Hippocampal formation (tissue), 2 donors: ENCODE data around the gene PLEKHA1.
A peak's percentile ranks its signal among the peaks of the same experiment; 100 is the strongest.

Source experiments
- DNase-seq, 2 donors: peaks; one replicate each; lab custom pipeline; 2025; lab: John Stamatoyannopoulos, UW

Gene PLEKHA1

GRCh38 chr10:122461367-122461728 lies 86.8 kb downstream of the PLEKHA1 start, which contains the start of gene HTRA1:
HTRA1 (plus strand) TSS chr10:122461553; CDS start chr10:122461653, 100 bp downstream.
- DNase-seq: peak; percentile 82 to 91

DNA sequence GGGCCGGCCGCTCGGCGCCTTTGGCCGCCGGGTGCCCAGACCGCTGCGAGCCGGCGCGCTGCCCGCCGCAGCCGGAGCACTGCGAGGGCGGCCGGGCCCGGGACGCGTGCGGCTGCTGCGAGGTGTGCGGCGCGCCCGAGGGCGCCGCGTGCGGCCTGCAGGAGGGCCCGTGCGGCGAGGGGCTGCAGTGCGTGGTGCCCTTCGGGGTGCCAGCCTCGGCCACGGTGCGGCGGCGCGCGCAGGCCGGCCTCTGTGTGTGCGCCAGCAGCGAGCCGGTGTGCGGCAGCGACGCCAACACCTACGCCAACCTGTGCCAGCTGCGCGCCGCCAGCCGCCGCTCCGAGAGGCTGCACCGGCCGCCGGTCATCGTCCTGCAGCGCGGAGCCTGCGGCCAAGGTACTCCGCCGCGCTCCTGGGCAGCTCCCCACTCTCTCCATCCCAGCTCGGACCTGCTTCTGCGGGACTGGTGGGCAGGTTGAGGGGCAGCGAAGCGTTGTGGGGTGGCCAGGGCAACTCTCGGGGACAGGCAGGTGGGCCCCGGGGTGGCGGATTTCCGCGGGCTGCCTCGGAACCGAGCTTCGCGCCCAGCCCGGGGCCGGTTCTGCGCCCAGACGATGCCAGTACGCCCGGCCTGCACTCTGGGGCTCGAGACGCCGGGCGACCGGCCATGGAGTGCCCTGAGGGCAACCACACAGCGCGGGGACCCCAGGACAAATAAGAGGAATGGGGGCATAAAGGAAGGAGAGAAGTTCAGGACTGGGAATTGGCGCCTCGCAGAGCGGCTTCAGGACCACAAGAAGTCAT lies 87.4 kb downstream of the PLEKHA1 start:
- DNase-seq: no peak

- peak in 1 of 2 donors; percentile 31 for DNase-seq
These were observed 88.3 kb downstream of the PLEKHA1 start for GRCh38 chr10:122462533-122463465.

DNA sequence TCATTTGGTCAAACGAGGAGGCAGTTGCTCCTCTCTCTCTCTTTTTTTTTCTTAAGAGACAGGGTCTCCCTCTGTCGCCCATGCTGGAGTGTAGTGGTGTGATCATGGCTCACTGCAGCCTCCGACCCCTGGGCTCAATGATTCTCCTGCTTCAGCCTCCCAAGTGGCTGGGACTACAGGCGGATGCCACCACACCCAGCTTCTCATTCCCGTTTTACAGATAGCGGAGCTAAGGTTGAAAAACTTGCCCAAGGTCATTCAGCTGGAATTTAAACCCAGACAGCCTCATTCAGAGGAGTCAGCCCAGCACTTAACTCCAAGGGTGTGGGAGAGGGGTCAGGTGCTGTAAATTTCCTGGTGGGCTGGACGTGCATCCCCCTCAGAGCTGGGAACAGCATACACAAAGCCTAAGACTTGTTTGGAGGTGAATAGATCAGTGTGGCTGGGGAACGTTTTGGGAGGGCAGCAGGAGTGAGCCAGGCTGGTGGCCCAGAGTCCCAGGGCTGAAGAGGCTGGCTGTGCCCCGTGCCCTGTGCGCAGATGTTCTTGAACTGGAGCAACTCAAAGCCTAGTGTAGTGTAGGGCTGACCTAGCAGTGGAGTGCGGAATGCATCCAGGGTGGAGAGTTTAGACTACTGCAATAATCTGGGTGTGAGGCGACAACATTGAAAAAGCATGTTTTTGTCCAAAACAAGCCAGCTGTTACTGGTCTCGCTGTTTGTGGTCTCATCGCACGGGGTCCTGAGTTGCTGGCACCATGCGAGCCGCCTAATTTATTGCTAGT lies 89.2 kb downstream of the PLEKHA1 start:
- DNase-seq: no peak

DNA sequence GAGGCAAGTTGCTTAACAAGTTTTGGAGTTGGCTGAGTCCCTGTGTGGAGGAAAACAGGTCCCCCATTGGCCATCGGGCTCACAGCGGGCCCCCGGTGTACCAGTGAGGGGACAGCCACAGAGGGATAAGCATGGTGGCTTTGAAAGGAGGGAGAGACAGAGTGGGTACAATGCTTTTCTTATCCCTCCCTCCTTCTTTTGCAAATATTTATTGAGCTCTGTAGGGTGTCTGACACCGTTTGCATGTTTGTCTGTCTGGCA lies 89.7 kb downstream of the PLEKHA1 start:
- DNase-seq: no peak

GRCh38 chr10:122464586-122464985 lies 90.1 kb downstream of the PLEKHA1 start:
- DNase-seq: peak in 1 of 2 donors; percentile 40

- DNase-seq: no peak
These were observed 91.0 kb downstream of the PLEKHA1 start for GRCh38 chr10:122465401-122466040.

DNA sequence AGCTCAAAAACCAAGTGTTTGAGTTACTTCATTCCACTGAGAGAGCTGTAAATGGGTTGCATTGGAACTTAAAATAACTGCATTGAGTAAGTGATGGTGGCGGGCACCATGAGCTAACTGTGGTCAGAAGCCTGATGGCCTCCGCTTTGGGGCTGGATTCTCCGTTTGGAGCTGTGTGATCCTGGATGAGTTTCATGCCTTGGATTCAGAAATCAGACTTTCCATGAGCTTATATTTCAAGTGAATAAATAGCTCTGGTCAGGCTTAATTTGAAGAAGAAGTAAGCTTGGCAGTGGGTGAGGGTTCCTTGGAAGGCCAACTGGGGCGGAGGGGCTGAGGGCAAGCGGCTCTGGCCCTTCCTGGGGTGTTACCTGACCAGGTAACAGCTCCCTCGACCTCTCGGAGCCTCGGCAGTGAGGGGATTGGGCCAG lies 92.5 kb downstream of the PLEKHA1 start:
- no peak for DNase-seq

- no peak for DNase-seq
These were observed 93.2 kb downstream of the PLEKHA1 start for GRCh38 chr10:122467701-122468100.

DNA sequence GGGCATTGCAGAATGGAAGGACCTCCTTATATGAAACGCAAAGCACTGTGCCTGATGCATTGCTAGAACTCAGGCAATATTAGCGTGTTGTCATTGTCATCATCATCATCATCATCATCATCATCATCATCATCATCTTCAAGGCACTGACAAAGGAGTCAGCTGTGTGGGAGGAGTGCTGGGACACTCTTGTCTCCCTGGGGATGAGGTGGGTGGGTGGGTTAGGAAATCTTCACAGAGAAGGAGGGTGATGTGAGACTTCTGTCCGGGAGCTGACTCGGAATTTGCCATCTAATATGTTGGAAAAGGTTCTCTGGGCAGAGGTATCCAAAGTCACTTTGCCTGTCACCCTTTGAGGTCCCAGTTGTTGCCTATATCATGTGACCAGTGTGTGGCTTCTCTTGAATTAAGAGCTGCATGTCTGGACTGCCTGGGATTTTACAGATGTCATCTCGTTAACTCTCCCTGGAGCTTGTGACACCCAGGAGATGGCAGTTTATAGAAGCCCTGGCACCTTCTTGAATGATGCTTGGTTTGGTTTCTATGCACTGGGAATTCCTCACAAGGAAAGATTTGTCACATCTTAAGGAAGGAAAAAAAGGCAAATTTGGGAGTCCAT lies 93.9 kb downstream of the PLEKHA1 start:
- DNase-seq: no peak

DNA sequence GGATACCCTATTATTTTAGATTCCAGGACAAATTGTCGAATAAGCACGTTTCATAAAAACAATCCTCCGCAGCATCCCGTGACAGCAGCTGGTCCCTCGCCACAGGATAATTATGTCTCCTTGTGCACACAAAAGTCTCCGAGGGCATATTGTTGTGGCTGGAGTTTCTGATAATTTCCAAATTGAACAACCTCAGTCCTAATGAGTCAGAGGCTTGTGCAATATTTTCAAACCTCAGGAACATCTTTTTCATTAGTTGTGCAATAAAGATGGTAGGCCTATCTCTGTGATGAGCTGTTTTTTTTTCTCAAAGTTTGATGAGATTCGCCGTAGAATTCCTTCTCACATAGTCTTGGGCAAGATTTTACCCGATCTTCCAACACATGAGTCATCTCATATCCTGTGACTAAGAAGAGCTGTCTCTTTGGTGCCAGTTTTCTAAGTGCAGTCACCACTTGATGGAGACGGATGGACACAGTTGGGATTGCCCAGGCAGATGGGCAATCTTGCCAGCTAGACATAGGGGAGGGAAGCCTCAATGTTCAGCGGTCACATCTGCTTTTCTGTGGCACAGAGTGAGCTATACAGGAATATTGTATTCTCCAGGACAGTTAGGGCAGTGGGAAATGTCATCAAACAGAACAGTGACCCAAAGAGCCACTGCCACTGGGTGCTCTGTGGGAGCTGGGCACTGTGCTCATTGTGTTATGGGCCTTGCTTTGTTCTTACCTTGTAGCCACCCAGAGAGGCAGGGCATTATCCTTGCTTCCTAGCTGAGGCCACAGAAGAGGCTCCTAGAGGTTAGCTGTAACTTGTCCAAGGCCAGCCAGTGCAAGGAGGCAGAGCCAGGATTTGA lies 94.6 kb downstream of the PLEKHA1 start:
- DNase-seq: no peak

- no peak for DNase-seq
These were observed 95.3 kb downstream of the PLEKHA1 start for GRCh38 chr10:122469848-122470247.

GRCh38 chr10:122471531-122472177 lies 97.1 kb downstream of the PLEKHA1 start:
- DNase-seq: no peak

- DNase-seq: no peak
These were observed 98.6 kb downstream of the PLEKHA1 start for GRCh38 chr10:122473116-122473515.

DNA sequence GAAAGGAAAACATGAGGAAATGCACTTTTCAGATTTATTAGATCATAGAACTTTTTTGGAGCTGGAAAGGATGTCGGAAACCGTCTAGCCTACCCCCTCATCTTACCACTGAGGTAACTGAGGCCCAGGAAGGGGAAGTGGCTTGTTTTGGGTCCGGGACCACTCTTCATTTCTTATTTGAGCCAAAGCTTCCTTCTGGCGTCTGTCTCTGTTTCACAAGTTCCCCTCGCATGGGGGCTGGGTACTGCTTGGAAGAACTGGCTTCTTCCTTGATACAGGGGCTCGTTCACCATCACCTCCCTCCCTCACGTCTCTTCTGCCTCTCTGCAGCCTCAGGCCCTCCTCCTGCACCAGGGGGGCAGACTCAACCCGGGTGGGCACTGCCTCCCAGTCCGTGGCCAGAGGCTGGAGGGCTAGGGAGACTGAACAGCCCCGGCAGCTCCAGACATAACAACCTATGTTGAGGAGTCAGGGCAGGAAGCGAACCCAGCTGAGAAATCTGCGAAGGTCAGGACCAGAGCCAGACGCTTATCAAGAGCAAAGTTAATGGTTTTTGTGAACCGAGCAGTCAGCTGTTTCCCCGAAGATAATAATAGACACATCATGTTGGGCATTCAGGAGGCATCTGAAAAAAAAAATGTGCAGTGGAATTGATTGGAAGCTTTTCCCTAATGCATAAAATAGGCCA lies 99.8 kb downstream of the PLEKHA1 start:
- peak in 1 of 2 donors; percentile 56 for DNase-seq

- peak; percentile 62 to 73 for DNase-seq
These were observed 100.6 kb downstream of the PLEKHA1 start for GRCh38 chr10:122475100-122475499.

DNA sequence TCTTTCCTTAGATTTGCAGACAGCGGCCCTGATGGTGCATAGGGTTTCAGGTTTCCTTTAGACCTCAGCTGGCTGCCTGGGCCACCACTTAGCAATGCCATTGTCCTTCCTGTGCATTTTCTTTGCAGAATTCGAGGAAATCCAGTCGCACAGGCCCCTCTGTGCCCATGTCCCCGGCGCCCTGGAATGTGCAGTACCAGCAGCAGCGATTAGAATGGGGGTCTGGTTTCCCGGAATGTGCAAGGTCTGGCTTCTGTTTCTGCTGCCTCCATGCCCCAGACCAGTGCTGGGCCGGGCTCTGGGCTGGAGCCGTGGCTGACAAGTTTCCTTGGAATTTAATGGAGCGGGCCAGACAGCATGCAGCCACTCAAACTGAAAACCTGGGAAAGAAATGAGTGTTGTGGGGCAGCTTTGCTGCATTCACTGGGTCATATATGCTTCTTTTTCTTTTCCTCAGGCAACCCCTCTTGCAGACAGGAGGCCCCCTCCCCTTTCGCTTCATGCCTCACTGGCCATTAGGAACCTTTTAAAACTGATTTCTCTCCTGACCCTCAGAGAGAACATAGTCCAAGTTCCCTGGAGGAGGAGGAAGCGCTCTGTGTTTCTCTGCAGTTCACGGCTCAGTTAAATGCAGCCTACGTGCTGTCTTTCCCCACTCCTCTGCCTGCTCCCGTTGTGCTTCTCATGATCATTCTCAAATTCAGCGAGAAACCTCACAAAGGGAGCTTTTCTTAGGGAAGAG lies 101.3 kb downstream of the PLEKHA1 start:
- DNase-seq: no peak

- no peak for DNase-seq
These were observed 101.8 kb downstream of the PLEKHA1 start for GRCh38 chr10:122476333-122476695.

DNA sequence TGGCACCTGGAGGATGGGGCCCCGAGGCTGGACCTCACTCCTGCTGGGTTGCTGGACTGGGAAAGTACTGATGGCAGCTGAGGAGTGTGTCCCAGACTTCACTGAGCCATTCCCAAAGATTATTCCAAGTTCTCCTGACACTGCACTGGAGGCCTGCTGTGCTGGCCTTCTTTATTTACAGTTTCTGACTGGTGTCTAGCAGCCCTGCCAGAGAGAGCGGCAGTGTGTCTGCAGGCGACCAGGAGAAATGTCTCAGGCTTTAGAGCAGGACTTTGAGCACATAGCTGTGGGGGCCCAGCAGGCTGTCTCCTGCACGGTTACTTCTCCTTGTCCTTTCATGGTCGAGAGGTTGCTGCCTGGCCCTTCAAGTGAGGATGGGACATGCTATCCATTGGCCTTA lies 102.9 kb downstream of the PLEKHA1 start:
- DNase-seq: no peak
